Activated CD4-positive, alpha-beta T cell treated with anti-CD3 and anti-CD28 coated beads for 4 hours (primary cell): ENCODE measurements around the gene PIK3R2.
A peak's percentile ranks its signal among the peaks of the same experiment; 100 is the strongest.

Source experiments
- DNase-seq, 2 donors: peaks; one replicate each; pipeline ENCODE4 v3.0.0-alpha.2; 2020

PIK3R2 gene

GRCh38 chr19:18126097-18126496 lies 26.9 kb upstream of the PIK3R2 start:
- DNase-seq = no peak

- DNase-seq = no peak
Observed at GRCh38 chr19:18128044-18128443, 24.9 kb upstream of the PIK3R2 start.

GRCh38 chr19:18128805-18129204 lies 24.2 kb upstream of the PIK3R2 start:
- no peak for DNase-seq

- no peak for DNase-seq
Observed at GRCh38 chr19:18130523-18131242, 22.3 kb upstream of the PIK3R2 start.

- DNase-seq = no peak
Observed at GRCh38 chr19:18131841-18132596, 20.9 kb upstream of the PIK3R2 start.

GRCh38 chr19:18135712-18136584 lies 17.0 kb upstream of the PIK3R2 start:
- no peak for DNase-seq

DNA sequence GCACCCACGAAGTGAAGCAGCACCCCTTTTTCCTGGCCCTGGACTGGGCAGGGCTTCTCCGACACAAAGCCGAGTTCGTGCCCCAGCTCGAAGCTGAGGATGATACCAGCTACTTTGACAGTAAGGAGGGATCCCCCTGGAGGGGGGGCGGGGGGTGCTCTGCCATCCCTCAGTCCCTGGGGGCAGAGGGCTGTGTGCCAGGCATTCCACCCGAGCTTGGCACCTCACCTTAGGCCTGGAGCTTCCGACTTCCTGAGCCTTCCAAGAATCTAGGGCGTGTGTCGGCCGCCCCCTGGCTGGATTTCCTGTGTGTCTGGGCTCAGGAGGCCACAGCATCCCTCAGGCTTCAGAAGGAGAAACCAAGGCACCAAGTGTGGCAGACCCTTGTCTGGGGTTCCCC lies 15.7 kb upstream of the PIK3R2 start:
- DNase-seq = no peak

GRCh38 chr19:18137657-18138339 lies 15.2 kb upstream of the PIK3R2 start:
- DNase-seq = no peak

- DNase-seq = no peak
Observed at GRCh38 chr19:18140473-18140872, 12.5 kb upstream of the PIK3R2 start.

GRCh38 chr19:18141031-18141430 lies 11.9 kb upstream of the PIK3R2 start:
- no peak for DNase-seq

DNA sequence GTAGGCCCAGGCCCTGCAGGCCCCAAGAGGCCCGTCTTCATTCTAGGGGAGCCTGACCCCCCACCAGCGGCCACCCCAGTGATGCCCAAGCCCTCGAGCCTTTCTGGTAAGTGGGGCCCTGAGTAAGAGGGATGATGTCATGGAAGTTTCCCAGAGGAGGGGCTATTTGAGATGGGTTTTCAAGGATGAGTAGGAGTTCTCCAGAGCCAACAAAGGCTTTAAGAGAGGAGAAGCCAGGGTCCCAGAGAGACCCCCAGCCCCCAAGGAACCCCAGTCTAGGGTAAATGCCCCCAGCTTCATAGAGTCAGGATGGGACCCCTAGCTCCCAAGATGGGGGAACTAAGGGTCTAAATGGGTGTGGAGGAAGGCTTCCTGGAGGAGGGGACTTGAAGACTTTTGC lies 9.1 kb upstream of the PIK3R2 start:
- DNase-seq = no peak

DNA sequence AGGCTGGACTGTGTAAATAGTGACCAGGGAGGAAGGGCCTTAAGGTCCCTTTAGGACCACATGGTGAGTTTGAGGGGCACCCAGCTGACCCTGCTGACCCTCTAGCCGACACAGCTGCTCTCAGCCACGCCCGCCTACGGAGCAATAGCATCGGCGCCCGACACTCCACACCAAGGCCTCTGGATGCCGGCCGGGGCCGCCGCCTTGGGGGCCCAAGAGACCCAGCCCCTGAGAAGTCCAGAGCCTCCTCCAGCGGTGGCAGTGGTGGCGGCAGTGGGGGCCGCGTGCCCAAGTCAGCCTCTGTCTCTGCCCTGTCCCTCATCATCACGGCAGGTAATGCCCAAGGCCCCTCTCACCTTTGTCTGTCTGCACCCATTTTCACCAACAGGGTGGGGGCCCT lies 8.6 kb upstream of the PIK3R2 start:
- no peak for DNase-seq

- no peak for DNase-seq
Observed at GRCh38 chr19:18144906-18145305, 8.1 kb upstream of the PIK3R2 start.

GRCh38 chr19:18145391-18145999 lies 7.5 kb upstream of the PIK3R2 start:
- no peak for DNase-seq

GRCh38 chr19:18147396-18147795 lies 5.6 kb upstream of the PIK3R2 start:
- no peak for DNase-seq

DNA sequence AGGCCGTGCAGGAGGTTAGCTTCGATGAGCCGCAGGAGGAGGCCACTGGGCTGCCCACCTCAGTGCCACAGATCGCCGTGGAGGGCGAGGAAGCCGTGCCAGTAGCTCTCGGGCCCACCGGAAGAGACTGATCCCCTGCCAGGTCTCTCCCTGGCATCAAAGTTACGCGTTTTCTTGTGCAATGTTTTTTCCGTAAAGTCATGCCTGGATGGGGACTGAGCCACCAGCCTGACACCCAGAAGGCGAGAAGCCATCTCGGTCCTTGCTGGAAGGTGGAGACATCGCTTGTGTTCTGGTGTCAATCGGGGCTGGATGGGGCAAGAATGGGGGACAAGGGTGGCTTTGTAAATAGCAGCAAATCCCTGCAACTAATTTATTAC lies 3.4 kb upstream of the PIK3R2 start:
- no peak for DNase-seq

GRCh38 chr19:18150776-18151624 lies 2.0 kb upstream of the PIK3R2 start:
- no peak for DNase-seq

DNA sequence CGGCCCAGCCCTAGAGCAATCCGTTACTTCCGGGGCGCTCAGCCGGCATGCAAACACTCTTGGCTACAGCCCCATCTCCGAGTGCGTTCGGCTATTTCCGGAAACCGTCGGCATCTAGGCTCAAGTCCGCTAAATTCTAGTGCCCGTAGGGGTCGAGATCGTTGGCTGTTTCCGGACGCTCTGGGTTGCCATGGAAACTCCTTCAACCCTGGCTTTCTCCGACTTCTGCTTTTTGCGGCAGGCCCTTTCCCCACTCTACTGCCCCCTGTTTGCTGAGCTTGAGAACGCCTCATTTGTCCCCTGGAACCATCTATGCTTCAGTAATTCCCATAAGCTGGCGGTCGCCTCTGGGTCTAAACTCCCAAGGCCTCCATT lies 534 bp upstream of the PIK3R2 start:
- DNase-seq = peak; percentile 91 to 95

- peak in 1 of 2 donors; percentile 40 for DNase-seq
Observed at GRCh38 chr19:18153556-18154134, 682 bp downstream of the PIK3R2 start.

- no peak for DNase-seq
Observed at GRCh38 chr19:18155095-18156087, 2.4 kb downstream of the PIK3R2 start.
